Thyroid gland (tissue), 4 donors: ENCODE data around the gene SLC7A1. TPM values are rescaled to one million over a fixed set of nuclear protein-coding genes. Genes with fewer than 3 reads are reported as not detected.

Source experiments
- DNase-seq, 2 donors: peaks; one replicate each; pipeline ENCODE4 v3.0.0-alpha.2; 2019
- H3K27ac ChIP-seq, 3 donors: fragments of 200-600 bp; sonication (generic); 1 replicate in 2 of 3; 2 replicates in 1 of 3; pipeline ENCODE4 v1.5.1; 2016 to 2019; ENCODE audit warnings: mild to moderate bottlenecking in 1 of 3, moderate library complexity in 1 of 3
- H3K27me3 ChIP-seq: fragments of 200-600 bp; sonication (generic); one replicate; pipeline ENCODE4 v1.5.1; 2019
- H3K36me3 ChIP-seq, 2 donors: fragments of 200-600 bp; sonication (generic); one replicate each; pipeline ENCODE4 v1.5.1; 2016 to 2019
- H3K4me1 ChIP-seq, 2 donors: fragments of 200-600 bp; sonication (generic); one replicate each; pipeline ENCODE4 v1.5.1; 2017 to 2019
- H3K4me3 ChIP-seq, 3 donors: fragments of 200-600 bp; sonication (generic); replicated peaks in 1 of 3; 1 replicate in 2 of 3; 2 replicates in 1 of 3; pipeline ENCODE4 v1.5.1; 2016; ENCODE audit warnings: mild to moderate bottlenecking in 1 of 3
- H3K9me3 ChIP-seq: fragments of 200-600 bp; sonication (generic); one replicate; pipeline ENCODE4 v1.5.1; 2017
- CTCF ChIP-seq, 6 experiments: fragments of 200-600 bp in 3 of 6; fragments of 450-650 bp in 3 of 6; sonication (generic) in 3 of 6; IDR thresholded peaks; one replicate each; pipeline ENCODE4 v1.5.1; 2016 to 2019; ENCODE audit warnings: antibody characterized with exemption in 6 of 6, mild to moderate bottlenecking in 2 of 6, inconsistent platforms in 1 of 6, moderate library complexity in 1 of 6
- POLR2A ChIP-seq, 2 donors: fragments of 450-650 bp; IDR thresholded peaks; one replicate each; pipeline ENCODE4 v1.6.1; 2017; ENCODE audit warnings: antibody characterized with exemption in 2 of 2, mild to moderate bottlenecking in 2 of 2, moderate library complexity in 1 of 2
- WGBS, 2 donors: methylation state at CpG; one replicate each; pipeline ENCODE4 v1.1.5; 2017; 5-methylcytosine and 5-hydroxymethylcytosine counted together
- intact Hi-C: fragments of 100-400 bp; cut with DNase I; formaldehyde crosslinking; loops from one replicate; pipeline ENCODE4 v1.15.1; 2023
- total RNA-seq, 4 donors: library from RNA; depleted of rRNA; stranded (reverse); fragments of >200 nt; gene quantifications; one replicate each; pipeline ENCODE4 v1.2.3, GENCODE V29; 2016

SLC7A1 gene
- total RNA-seq, 4 donors from 2014 or later, result 12.9 to 31.2 (median 22.5) TPM

- 86 to 91% methylated on average over 22 of the region's 22 CpGs for WGBS, 2 donors
- intact Hi-C loops, result no loop called here
- no peaks in the 10 kb centered on the region for H3K9me3 ChIP-seq
- peaks cover 5 to 9% of the 10 kb centered on the region in 2 donors for H3K4me1 ChIP-seq
- no peak overlapping the region for H3K27ac ChIP-seq
- H3K4me3 ChIP-seq, result no peak overlapping the region
- no peak for DNase-seq
- no peaks in the 10 kb centered on the region for H3K36me3 ChIP-seq
- TF ChIP-seq POLR2A (IDR thresholded peaks at IDR 0.05) (no peak), CTCF (IDR thresholded peaks at IDR 0.05) (no peak)
- no peaks in the 10 kb centered on the region for H3K27me3 ChIP-seq
These were observed 107.7 kb downstream of the SLC7A1 start for GRCh38 chr13:29487466-29488454.

- no peak for DNase-seq
- intact Hi-C loops, result no loop called here
- H3K27me3 ChIP-seq, result no peaks in the 10 kb centered on the region
- 56 to 61% methylated on average over 3 of the region's 3 CpGs for WGBS, 2 donors
- no peak for TF ChIP-seq CTCF (IDR thresholded peaks at IDR 0.05)
- TF ChIP-seq POLR2A (IDR thresholded peaks at IDR 0.05), result no peak
- H3K4me3 ChIP-seq, result no peak overlapping the region
- H3K9me3 ChIP-seq, result no peaks in the 10 kb centered on the region
- no peaks in the 10 kb centered on the region for H3K36me3 ChIP-seq
- no peak overlapping the region for H3K27ac ChIP-seq
- peaks cover 5 to 9% of the 10 kb centered on the region in 2 donors for H3K4me1 ChIP-seq
These were observed 108.9 kb downstream of the SLC7A1 start for GRCh38 chr13:29486551-29486950.

GRCh38 chr13:29484796-29485195 is 110.7 kb downstream of the SLC7A1 start:
- TF ChIP-seq CTCF (IDR thresholded peaks at IDR 0.05) (no peak), POLR2A (IDR thresholded peaks at IDR 0.05) (no peak)
- H3K4me1 ChIP-seq, result peaks cover 5 to 9% of the 10 kb centered on the region in 2 donors
- WGBS, 2 donors, result 91 to 92% methylated on average over 7 of the region's 7 CpGs
- no peaks in the 10 kb centered on the region for H3K9me3 ChIP-seq
- no peak overlapping the region for H3K27ac ChIP-seq
- intact Hi-C loops, result no loop called here
- no peak overlapping the region for H3K4me3 ChIP-seq
- no peak for DNase-seq
- no peaks in the 10 kb centered on the region for H3K27me3 ChIP-seq
- H3K36me3 ChIP-seq, result no peaks in the 10 kb centered on the region

GRCh38 chr13:29484236-29484635 is 111.3 kb downstream of the SLC7A1 start:
- DNase-seq, result no peak

More at GRCh38 chr13:29484236-29484635, 111.3 kb downstream of the SLC7A1 start:
- intact Hi-C loops, result no loop called here
- Histone ChIP-seq H3K27me3 (no peaks in the 10 kb centered on the region), H3K27ac (no peak overlapping the region), H3K4me3 (no peak overlapping the region), H3K36me3 (no peaks in the 10 kb centered on the region), H3K9me3 (no peaks in the 10 kb centered on the region), H3K4me1 (peaks cover 5 to 9% of the 10 kb centered on the region in 2 donors)
- WGBS, 2 donors, result 81 to 90% methylated on average over 6 to 7 of the region's 7 CpGs
- TF ChIP-seq CTCF (IDR thresholded peaks at IDR 0.05), result no peak
- no peak for TF ChIP-seq POLR2A (IDR thresholded peaks at IDR 0.05)
